Dendritic cell treated with granulocyte-macrophage colony-stimulating factor and Interleukin-4, amounts not matched to agents 40 ng/mL and 50 ng/mL, for 4 days (primary cell): ENCODE results near the gene FKBP1A.

Experiments
- H3K27ac Mint-ChIP-seq: one replicate; pipeline ENCODE4 v1.8.0; 2022; ENCODE audit warnings: mild to moderate bottlenecking, mixed read lengths
- H3K27me3 Mint-ChIP-seq: one replicate; pipeline ENCODE4 v1.8.0; 2022; ENCODE audit warnings: mild to moderate bottlenecking, mixed read lengths
- H3K36me3 Mint-ChIP-seq: one replicate; pipeline ENCODE4 v1.8.0; 2022; ENCODE audit warnings: low read depth, mixed read lengths
- H3K4me1 Mint-ChIP-seq: one replicate; pipeline ENCODE4 v1.8.0; 2022; ENCODE audit warnings: low read depth, mixed read lengths
- H3K4me3 Mint-ChIP-seq: one replicate; pipeline ENCODE4 v1.8.0; 2022; ENCODE audit warnings: mild to moderate bottlenecking, moderate library complexity, mixed read lengths
- H3K9me3 Mint-ChIP-seq: one replicate; pipeline ENCODE4 v1.8.0; 2022; ENCODE audit warnings: mixed read lengths
- intact Hi-C: fragments of 100-400 bp; cut with micrococcal nuclease; formaldehyde crosslinking; loops from one replicate; pipeline ENCODE4 v1.15.0; 2022

The FKBP1A gene

DNA sequence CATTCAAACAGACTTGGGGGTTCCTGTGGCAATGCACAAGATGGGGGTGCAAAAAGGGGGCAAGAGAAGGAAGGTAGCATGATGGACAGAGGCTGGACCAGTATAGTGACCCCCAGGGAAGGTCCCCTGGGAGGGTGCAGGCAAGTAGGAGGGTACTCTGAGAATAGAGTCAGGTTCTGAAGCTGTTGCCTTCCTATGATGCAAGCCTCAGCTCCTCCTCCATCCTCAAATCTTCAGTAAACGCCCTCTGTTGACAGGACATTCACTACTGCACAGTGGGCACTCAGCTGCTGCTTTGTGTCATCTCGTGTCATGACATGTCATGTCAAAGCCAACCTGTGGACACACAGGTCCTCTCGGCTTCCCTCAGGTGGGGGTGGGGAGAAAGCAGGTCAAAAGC is 58.1 kb downstream of the FKBP1A start:
- no peak overlapping the region for H3K4me3 Mint-ChIP-seq
- peaks cover 74% of the 10 kb centered on the region for H3K4me1 Mint-ChIP-seq
- intact Hi-C loops, result no loop called here
- H3K27me3 Mint-ChIP-seq, result peaks cover 8% of the 10 kb centered on the region
- H3K27ac Mint-ChIP-seq, result no peak overlapping the region
- no peaks in the 10 kb centered on the region for H3K9me3 Mint-ChIP-seq
- peaks cover 38% of the 10 kb centered on the region for H3K36me3 Mint-ChIP-seq

DNA sequence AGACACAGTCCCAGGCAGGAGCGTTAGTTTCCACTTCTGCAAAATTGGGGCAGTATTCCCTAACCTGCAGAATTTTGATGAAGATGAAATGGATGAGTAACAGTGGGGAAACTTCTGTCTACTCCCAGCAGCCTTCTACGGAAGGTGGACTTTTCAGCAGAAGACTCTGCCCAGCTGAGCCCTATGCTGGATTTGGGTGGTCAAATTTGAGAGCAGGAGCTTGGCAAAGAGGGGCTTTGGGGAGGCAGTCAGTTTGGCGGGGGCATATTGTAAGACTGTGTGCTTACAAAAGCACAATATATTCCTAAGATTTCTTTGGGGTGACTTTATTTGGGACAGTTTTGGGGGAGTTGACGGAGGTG is 58.5 kb downstream of the FKBP1A start:
- H3K4me3 Mint-ChIP-seq, result no peak overlapping the region
- no peaks in the 10 kb centered on the region for H3K9me3 Mint-ChIP-seq
- H3K27me3 Mint-ChIP-seq, result peaks cover 8% of the 10 kb centered on the region
- H3K36me3 Mint-ChIP-seq, result peaks cover 42% of the 10 kb centered on the region
- no peak overlapping the region for H3K27ac Mint-ChIP-seq
- intact Hi-C loops, result no loop called here
- peaks cover 78% of the 10 kb centered on the region for H3K4me1 Mint-ChIP-seq

DNA sequence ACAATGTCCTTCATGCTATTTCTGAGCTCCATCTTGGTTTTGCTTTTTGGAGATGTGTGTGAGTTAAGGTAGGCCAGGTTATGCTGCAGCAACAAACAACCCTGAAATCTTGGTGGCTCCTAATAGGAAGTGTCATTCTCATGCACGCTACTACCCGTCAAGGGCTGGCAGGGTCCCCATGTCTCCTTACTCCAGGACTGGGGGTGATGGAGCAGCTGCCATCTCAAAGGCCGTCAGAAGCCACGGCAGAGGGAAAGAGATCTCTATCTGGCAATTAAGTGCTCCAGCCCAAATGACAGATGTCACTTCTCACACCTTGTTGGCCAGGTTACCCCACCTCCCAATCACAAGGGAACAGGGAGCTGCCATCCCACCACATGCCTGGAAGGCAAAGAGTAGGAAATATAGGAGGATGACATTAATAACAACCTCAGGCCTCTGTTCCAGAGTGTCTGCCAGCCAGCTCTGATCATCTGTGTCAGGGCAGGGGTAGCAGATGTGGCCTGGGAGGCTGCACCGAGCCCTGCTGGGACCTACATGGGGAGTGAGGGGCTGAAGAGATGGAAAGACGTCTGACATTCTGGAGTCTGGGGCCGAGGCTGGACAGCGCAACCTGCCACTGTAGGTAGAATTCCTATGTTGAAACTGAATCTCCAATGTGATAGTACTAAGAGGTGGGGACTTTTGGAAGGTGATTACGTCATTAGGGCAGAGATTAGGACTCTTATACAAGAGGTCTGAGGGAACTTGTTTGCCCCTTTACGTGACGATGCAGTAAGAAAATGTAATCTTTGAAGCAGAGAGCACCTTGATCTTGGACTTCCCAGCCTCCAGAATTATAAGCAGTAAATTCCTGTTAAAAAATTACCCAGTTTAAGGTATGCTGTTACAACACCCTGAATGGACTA is 59.1 kb downstream of the FKBP1A start:
- peaks cover 8% of the 10 kb centered on the region for H3K27me3 Mint-ChIP-seq
- no peak overlapping the region for H3K27ac Mint-ChIP-seq
- no peak overlapping the region for H3K4me3 Mint-ChIP-seq
- H3K36me3 Mint-ChIP-seq, result peaks cover 43% of the 10 kb centered on the region
- H3K9me3 Mint-ChIP-seq, result no peaks in the 10 kb centered on the region
- peaks cover 80% of the 10 kb centered on the region for H3K4me1 Mint-ChIP-seq
- intact Hi-C loops, result no loop called here

DNA sequence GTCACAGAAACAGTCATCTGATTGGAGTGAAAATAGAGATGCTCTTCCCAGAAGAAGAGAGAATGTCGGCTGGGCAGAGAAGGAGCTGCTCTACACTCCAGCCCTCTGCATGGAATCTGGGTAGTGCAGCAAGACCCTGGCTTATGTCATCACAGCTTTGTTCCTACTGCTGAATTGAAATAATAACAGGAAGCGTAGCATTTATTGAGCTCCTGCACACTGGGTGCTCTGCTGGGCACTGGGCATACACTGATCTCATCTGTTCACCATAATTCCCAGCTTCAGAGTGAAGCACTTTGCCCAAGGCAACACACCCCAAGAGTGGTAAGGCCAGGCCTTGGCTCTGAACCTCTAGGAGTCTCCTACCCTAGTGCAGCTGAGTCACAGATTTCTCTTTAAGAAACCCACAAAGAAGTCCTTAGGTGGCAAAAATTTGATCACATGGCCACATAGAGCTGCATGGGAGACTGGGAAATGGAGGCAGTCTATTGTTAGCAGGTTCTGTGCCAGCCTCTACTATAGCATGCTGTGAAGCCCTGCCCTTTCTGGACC is 60.0 kb downstream of the FKBP1A start:
- Mint-ChIP-seq H3K4me1 (peaks cover 73% of the 10 kb centered on the region), H3K9me3 (no peaks in the 10 kb centered on the region), H3K36me3 (peaks cover 43% of the 10 kb centered on the region), H3K27ac (no peak overlapping the region), H3K27me3 (peaks cover 8% of the 10 kb centered on the region), H3K4me3 (no peak overlapping the region)
- intact Hi-C loops, result no loop called here

DNA sequence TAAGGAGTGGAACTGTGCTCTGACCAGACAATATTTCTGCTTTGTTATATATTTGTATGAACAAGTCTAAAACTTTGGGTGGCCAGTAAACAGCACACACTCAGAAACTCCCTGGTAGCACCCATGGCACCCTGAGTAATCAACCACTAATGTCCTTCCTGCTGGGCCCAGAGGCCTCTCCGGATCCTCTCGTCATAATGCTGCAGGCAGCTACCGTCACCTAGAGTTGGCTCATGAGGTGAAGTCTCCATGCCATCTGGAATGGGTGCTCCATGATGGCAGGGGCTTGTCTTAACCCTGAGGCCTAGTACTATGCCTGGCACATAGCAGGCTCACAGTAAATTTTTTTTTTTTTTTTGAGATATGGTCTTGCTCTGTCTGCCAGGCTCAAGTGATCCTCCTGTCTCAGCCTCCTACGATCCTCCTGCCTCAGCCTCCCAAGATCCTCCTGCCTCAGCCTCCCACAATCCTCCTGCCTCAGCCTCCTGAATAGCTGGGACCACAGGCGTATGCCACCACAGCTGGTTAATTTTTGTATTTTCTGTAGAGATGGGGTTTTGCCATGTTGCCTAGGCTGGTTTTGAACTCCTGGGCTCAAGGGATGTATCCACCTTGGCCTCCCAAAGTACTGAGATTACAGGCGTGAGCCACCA is 60.9 kb downstream of the FKBP1A start:
- Mint-ChIP-seq H3K27ac (no peak overlapping the region), H3K4me1 (peaks cover 64% of the 10 kb centered on the region), H3K27me3 (peaks cover 2% of the 10 kb centered on the region), H3K4me3 (no peak overlapping the region), H3K9me3 (no peaks in the 10 kb centered on the region), H3K36me3 (peaks cover 43% of the 10 kb centered on the region)
- intact Hi-C loops, result no loop called here

DNA sequence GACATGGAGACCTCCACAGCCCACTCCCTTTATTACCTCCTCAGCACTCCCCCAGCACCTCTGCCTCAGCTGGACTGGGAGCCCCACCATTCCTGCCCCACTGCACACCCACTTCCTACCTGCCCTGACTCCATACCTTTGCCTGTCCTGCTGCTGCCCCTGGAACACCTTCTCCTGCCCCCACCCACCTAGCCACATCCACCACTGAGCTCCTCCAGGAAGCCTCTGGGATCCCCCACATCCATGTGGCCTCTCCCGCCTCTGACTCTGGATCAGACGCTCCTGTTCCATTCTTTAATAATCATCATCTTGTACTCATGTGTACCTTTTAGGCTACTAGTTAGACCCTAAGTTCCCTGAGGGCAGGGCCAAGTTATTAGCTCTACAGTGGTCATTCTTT is 61.8 kb downstream of the FKBP1A start:
- Mint-ChIP-seq H3K9me3 (no peaks in the 10 kb centered on the region), H3K27ac (no peak overlapping the region), H3K4me1 (peaks cover 55% of the 10 kb centered on the region), H3K36me3 (peaks cover 43% of the 10 kb centered on the region), H3K27me3 (no peaks in the 10 kb centered on the region), H3K4me3 (no peak overlapping the region)
- intact Hi-C loops, result no loop called here

DNA sequence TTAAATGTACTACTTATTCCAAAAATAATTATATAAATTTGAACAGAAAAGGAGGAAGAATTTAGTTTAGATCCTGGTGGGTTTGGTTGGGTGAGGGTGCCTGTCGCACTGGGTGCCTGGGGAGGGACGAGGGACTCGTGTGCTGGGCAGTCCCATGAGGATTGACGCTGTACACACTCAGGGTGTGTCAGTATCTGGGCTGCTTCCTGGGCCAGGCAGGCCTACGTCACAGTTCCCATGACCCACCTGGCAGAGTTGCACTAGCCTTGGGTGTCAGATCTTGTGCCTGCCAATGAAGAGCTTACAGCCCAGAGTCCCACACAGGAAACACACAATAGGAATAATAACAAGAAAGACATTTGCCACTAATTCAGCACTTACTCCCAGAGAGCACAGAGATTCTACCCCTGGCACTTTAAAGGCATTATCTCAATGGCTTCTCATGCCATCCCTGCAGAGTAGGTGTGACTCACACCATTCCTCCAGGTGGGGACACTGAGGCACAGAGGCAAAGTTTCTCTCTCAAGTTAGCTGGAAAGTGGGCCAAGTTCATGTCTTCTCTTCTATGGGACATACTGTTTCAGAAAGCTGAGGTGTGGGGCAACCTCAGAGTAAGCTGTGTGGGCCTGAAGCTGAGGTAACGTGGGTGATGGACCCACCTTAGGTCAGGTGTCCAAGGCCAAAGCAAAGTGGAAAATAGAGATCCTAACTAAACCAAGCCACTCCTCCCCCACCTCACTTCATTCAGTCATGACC is 62.6 kb downstream of the FKBP1A start:
- Mint-ChIP-seq H3K36me3 (peaks cover 43% of the 10 kb centered on the region), H3K27me3 (no peaks in the 10 kb centered on the region), H3K4me1 (peaks cover 48% of the 10 kb centered on the region), H3K27ac (no peak overlapping the region), H3K4me3 (no peak overlapping the region), H3K9me3 (no peaks in the 10 kb centered on the region)
- intact Hi-C loops, result no loop called here

DNA sequence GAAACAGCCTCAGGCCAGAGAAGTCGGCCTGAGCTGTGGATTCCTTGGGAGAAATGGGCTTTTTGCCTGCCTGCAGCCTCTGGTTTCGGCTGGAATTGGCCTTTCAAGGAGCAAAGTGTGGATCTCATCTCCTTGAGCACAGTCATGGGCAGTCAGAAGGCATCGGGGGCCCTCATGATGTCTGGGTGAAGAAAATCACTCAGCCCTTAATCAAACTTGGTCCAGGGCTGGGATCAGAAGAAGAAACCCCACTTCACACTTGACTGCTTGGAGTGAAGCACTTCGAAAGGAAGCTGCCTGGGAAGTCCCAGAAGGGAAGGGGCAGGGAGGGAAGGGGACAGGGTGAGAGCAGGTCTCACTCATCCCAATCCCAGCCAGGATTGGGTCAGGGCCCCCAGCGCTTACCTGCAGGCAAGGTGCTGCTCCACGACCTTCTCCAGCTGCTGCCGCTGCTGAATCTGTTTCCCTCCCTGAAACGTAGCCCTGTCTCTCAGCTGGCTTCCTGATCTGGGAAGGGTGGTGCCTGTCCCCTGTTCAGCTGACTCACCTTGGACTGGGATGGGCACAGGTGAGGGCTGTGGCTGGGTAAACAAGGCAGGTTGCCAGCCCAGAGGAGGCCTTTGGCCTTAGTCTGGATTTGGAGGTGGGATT is 64.0 kb downstream of the FKBP1A start, which contains the start of gene SDCBP2:
TSS of gene SDCBP2 (minus strand) at position 460 of the 651 bp plus-strand sequence. CDS start 8,723 bp downstream, outside the sequence.
- no peak within 1 kb of the TSS for H3K4me3 Mint-ChIP-seq

DNA sequence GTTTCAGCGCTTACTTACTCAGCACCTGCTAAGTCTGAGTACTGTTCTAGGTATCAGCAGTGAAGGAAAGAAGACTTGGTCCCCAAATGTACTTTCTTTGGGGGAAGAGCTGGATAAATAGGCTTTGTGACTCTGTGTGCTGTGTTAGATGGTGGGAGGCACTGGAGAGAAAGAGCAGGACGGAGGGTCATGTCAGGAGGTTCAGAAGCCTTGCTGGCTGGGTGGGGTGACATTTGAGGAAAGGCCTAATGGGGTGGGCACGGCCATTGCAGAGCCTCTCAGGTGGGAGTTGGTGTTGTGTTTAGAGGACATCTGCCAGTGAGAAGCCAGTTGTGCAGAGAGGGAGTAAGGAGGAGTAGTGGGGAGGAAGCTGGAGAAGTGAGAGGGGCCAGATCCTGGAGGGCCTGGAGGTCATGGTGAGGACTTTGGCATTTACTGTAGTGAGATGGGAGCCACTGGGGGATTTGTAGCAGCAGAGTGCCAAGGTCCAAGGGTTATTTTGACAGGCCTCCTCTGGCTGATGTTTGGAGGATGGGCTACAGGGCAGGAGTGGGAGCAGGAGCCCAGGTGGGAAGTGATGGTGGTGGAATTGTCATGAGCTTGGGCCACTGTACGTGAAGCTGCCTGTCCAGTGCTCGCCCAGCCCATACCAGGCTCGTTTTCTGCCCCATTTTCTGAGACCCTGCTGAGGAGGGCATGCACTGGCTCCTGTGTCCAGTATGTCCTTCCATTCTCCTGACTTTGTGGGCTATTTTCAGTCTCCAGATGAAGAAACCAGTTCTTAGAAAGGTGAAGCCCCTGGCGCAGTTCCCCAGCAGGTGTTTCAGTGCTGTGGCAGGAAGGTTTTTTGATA is 64.8 kb downstream of the FKBP1A start:
- H3K4me3 Mint-ChIP-seq, result no peak overlapping the region
- peaks cover 31% of the 10 kb centered on the region for H3K36me3 Mint-ChIP-seq
- H3K4me1 Mint-ChIP-seq, result peaks cover 28% of the 10 kb centered on the region
- intact Hi-C loops, result no loop called here
- H3K9me3 Mint-ChIP-seq, result no peaks in the 10 kb centered on the region
- H3K27ac Mint-ChIP-seq, result no peak overlapping the region
- H3K27me3 Mint-ChIP-seq, result no peaks in the 10 kb centered on the region

More for the DNA sequence above, 64.0 kb downstream of the FKBP1A start, which contains the start of gene SDCBP2:
- Mint-ChIP-seq H3K9me3 (no peaks in the 10 kb centered on the region), H3K36me3 (peaks cover 36% of the 10 kb centered on the region), H3K27me3 (no peaks in the 10 kb centered on the region), H3K27ac (no peak within 1 kb of the TSS), H3K4me1 (peaks cover 34% of the 10 kb centered on the region)
- intact Hi-C loops, result no loop called here

DNA sequence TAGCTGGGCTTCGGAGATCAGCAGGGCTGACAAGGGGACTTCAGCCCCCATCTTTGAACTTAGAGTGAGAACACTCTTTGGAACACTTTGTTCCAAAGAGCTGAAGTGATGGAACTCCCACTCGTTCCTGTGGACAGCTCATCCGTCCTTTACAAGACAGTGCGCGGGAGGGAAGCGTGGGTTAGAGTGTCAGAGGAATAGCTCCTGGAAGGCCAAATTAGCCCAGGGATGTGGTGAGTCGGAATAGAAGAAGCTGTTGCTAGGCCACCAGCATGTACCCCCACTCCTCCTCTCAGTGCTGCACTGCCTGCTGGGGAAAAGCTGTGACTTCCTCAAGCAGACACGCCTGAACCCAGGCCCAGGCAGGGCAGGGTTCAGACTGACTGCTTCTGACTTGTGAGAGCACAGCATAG is 65.6 kb downstream of the FKBP1A start:
- H3K4me1 Mint-ChIP-seq, result peaks cover 27% of the 10 kb centered on the region
- no peak overlapping the region for H3K27ac Mint-ChIP-seq
- H3K27me3 Mint-ChIP-seq, result no peaks in the 10 kb centered on the region
- H3K36me3 Mint-ChIP-seq, result peaks cover 30% of the 10 kb centered on the region
- H3K4me3 Mint-ChIP-seq, result no peak overlapping the region
- intact Hi-C loops, result no loop called here
- H3K9me3 Mint-ChIP-seq, result no peaks in the 10 kb centered on the region

DNA sequence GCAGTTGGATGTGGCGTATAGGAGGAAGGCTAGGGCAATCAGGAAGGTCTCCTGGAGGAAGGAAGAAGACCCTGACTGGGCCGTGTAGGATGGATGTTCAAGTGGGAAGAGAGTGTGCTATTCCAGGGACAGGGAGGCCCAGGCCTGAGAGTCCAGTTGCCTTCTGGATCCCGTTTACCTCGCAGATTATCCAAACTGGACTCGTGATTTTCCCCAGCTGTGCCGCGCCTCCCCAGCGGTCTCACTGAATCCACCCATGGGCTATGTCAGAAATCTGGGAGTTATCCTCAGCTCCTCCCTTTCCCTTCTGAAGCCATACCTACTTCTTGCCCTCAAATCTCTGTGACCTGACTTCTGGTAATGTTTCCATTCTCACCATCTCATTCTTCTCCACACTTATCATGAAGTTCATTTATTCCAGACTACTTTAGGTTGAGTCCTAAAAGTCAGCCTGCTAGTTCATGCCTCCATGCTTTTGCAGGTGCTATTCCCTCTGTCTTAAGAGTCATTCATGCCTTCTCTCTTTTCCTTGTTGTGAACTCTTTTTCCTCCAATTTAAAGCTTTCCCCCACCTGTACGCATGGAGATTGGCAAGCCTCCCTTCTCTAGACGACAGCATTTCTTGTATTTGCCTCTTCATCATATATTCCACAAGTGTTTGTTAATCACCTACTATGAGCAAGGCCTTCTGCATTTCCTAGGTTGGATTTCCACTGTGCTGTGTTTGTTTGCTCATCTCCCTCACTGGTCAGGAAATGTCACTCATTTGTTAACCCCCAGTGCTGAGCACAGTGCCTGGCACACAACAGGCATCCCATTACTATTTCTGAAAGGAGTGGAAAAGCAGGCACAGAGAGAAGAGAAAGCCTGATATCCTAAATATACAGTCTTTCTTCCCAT is 66.6 kb downstream of the FKBP1A start:
- intact Hi-C loops, result no loop called here
- peaks cover 20% of the 10 kb centered on the region for H3K36me3 Mint-ChIP-seq
- peaks cover 32% of the 10 kb centered on the region for H3K4me1 Mint-ChIP-seq
- peaks cover 2% of the 10 kb centered on the region for H3K9me3 Mint-ChIP-seq
- no peak overlapping the region for H3K4me3 Mint-ChIP-seq
- no peaks in the 10 kb centered on the region for H3K27me3 Mint-ChIP-seq
- H3K27ac Mint-ChIP-seq, result no peak overlapping the region
